HepG2 (cell line): Measurements from ENCODE around the gene LAPTM4A. TPM values are rescaled to one million over a fixed set of nuclear protein-coding genes. Genes with fewer than 3 reads are reported as not detected.

ENCODE experiments used
- ATAD3A ChIP-seq: sonication (generic); formaldehyde crosslinking; IDR thresholded peaks from 2 replicates; pipeline ENCODE4 v1.4.0; 2020; ENCODE audit warnings: missing genetic modification reagents
- GATAD1 ChIP-seq: IDR thresholded peaks from 2 replicates; pipeline ENCODE4 v1.6.1; 2016; ENCODE audit warnings: missing genetic modification reagents, missing compliant biosample characterization
- MAFG ChIP-seq: sonication (generic); formaldehyde crosslinking; IDR thresholded peaks from 2 replicates; pipeline ENCODE4 v1.5.1; 2020; ENCODE audit warnings: mild to moderate bottlenecking, missing genetic modification reagents
- MIXL1 ChIP-seq: IDR thresholded peaks from 2 replicates; pipeline ENCODE4 v1.6.1; 2016
- PCBP2 ChIP-seq: fragments of 200-400 bp; formaldehyde crosslinking; optimal IDR thresholded peaks from 2 replicates; pipeline ENCODE3; 2018; ENCODE audit warnings: low read length, low read depth; ENCODE audit not compliant: poor library complexity, severe bottlenecking
- PHF20 ChIP-seq: sonication (generic); formaldehyde crosslinking; IDR thresholded peaks from 2 replicates; pipeline ENCODE4 v1.5.0; 2020; ENCODE audit warnings: mild to moderate bottlenecking, missing genetic modification reagents
- PLRG1 ChIP-seq: fragments of 450-650 bp; conservative IDR thresholded peaks from 2 replicates; pipeline ENCODE4 v1.6.1; 2016
- SOX13 ChIP-seq, 3 experiments: fragments of 450-650 bp in 1 of 3; sonication (generic) in 1 of 3; formaldehyde crosslinking in 1 of 3; IDR thresholded peaks in 2 of 3; conservative IDR thresholded peaks in 1 of 3; 2 replicates each; pipeline versions ENCODE4 v1.5.0 to v1.6.1; 2016 to 2020; ENCODE audit warnings: antibody characterized with exemption in 1 of 3, mild to moderate bottlenecking in 1 of 3, missing compliant biosample characterization in 1 of 3, missing genetic modification reagents in 1 of 3, moderate library complexity in 1 of 3
- SUZ12 ChIP-seq: fragments of 150-350 bp; IDR thresholded peaks from 2 replicates; pipeline ENCODE4 v1.6.1; 2014; ENCODE audit warnings: low read depth, low read length
- ZNF136 ChIP-seq: sonication (generic); formaldehyde crosslinking; IDR thresholded peaks from 2 replicates; pipeline ENCODE4 v1.8.1; 2022; ENCODE audit warnings: low read depth, mild to moderate bottlenecking, moderate library complexity, missing genetic modification reagents
- ZNF234 ChIP-seq: sonication (generic); formaldehyde crosslinking; conservative IDR thresholded peaks from 2 replicates; pipeline ENCODE4 v1.5.1; 2020; ENCODE audit warnings: mild to moderate bottlenecking, missing genetic modification reagents
- ZNF326 ChIP-seq: sonication (generic); formaldehyde crosslinking; IDR thresholded peaks from 2 replicates; pipeline ENCODE4 v1.4.0; 2020; ENCODE audit warnings: missing genetic modification reagents, borderline replicate concordance
- ZNF709 ChIP-seq: sonication (generic); formaldehyde crosslinking; IDR thresholded peaks from 2 replicates; pipeline ENCODE4 v1.5.0; 2020; ENCODE audit warnings: mild to moderate bottlenecking, missing genetic modification reagents
- polyA plus RNA-seq, 8 experiments: library from polyadenylated mRNA; depleted of rRNA in 3 of 8; stranded (reverse) in 7 of 8; unstranded in 1 of 8; fragments of >200 nt; fragmentation: Illumina TruSeq in 4 of 8; extraction: Trizol in 4 of 8; gene quantifications; 2 replicates each; pipeline versions ENCODE4 v1.2.1 to v1.2.3, GENCODE V29; 2011 to 2016; ENCODE audit warnings: low read depth in 4 of 8, missing spikeins in 1 of 8, mixed read lengths in 1 of 8; ENCODE audit not compliant: insufficient read depth in 1 of 8
- total RNA-seq, 5 experiments: library from RNA; depleted of rRNA; stranded (reverse); fragments of >200 nt; fragmentation: Illumina TruSeq; extraction: Trizol; gene quantifications; 2 replicates each; pipeline ENCODE4 v1.2.3, GENCODE V29; 2016; ENCODE audit warnings: low read depth in 1 of 5
- TF ChIP-seq, protein P1 (sequence below): sonication (generic); formaldehyde crosslinking; IDR thresholded peaks from 2 replicates; pipeline ENCODE4 v1.5.0; 2020; ENCODE audit warnings: mild to moderate bottlenecking, missing genetic modification reagents, borderline replicate concordance
- TF ChIP-seq, protein P2 (sequence below): sonication (generic); formaldehyde crosslinking; IDR thresholded peaks from 2 replicates; pipeline ENCODE4 v1.4.0; 2020; ENCODE audit warnings: mild to moderate bottlenecking, missing genetic modification reagents, borderline replicate concordance
- TF ChIP-seq, protein P3 (sequence below): sonication (generic); formaldehyde crosslinking; IDR thresholded peaks from 2 replicates; pipeline ENCODE4 v1.4.0; 2020; ENCODE audit warnings: missing genetic modification reagents
- TF ChIP-seq, protein P4 (sequence below): IDR thresholded peaks from 2 replicates; pipeline ENCODE4 v1.6.1; 2012; ENCODE audit warnings: low read depth, low read length, improper control_type of control experiment

Gene LAPTM4A
- total and polyA plus RNA-seq, 2 of the 13 experiments (the other 11 are each of a cell fraction or from before 2014, with no cell fraction given): 116 to 558 TPM

DNA sequence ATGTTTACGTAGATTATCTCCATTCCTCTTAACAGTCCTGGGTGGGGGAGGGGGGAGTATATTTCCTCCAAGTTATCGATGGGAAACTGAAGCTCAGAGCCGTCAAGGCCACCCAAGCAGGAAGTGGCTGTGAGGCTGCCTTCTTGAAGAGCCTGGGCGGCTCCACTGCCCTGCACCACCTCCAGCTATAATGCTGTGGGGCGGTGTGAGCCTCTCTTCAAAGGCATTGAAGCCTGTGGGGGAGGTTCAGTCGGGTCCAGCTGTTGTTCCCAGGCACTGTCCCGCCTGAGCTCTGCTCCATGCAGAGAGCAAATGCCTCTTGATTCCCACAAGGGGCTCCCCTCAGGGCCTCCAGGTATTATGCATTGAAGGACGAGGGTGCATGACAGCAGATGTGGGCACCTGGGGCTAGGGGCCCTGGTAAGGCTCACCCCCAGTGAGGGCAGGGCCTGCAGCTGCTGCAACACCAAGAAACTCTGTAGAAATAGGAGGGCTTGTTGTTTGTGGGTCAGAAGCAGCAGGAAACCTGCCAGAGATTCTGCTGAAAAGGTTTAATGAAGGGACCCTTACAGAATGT is 29.5 kb upstream of the LAPTM4A start (continued):
- TF ChIP-seq, protein P1, sequence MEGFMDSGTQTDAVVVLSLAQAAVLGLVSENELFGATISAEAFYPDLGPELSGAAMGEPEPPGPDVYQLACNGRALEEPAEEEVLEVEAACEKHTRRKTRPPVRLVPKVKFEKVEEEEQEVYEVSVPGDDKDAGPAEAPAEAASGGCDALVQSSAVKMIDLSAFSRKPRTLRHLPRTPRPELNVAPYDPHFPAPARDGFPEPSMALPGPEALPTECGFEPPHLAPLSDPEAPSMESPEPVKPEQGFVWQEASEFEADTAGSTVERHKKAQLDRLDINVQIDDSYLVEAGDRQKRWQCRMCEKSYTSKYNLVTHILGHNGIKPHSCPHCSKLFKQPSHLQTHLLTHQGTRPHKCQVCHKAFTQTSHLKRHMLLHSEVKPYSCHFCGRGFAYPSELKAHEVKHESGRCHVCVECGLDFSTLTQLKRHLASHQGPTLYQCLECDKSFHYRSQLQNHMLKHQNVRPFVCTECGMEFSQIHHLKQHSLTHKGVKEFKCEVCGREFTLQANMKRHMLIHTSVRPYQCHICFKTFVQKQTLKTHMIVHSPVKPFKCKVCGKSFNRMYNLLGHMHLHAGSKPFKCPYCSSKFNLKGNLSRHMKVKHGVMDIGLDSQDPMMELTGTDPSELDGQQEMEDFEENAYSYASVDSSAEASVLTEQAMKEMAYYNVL (CRISPR knock-in tag): 0 out of 2 replicates have a peak, but pooled peaks have one; percentile 7
- TF ChIP-seq ATAD3A (CRISPR knock-in tag): no peak
- TF ChIP-seq, protein P2, sequence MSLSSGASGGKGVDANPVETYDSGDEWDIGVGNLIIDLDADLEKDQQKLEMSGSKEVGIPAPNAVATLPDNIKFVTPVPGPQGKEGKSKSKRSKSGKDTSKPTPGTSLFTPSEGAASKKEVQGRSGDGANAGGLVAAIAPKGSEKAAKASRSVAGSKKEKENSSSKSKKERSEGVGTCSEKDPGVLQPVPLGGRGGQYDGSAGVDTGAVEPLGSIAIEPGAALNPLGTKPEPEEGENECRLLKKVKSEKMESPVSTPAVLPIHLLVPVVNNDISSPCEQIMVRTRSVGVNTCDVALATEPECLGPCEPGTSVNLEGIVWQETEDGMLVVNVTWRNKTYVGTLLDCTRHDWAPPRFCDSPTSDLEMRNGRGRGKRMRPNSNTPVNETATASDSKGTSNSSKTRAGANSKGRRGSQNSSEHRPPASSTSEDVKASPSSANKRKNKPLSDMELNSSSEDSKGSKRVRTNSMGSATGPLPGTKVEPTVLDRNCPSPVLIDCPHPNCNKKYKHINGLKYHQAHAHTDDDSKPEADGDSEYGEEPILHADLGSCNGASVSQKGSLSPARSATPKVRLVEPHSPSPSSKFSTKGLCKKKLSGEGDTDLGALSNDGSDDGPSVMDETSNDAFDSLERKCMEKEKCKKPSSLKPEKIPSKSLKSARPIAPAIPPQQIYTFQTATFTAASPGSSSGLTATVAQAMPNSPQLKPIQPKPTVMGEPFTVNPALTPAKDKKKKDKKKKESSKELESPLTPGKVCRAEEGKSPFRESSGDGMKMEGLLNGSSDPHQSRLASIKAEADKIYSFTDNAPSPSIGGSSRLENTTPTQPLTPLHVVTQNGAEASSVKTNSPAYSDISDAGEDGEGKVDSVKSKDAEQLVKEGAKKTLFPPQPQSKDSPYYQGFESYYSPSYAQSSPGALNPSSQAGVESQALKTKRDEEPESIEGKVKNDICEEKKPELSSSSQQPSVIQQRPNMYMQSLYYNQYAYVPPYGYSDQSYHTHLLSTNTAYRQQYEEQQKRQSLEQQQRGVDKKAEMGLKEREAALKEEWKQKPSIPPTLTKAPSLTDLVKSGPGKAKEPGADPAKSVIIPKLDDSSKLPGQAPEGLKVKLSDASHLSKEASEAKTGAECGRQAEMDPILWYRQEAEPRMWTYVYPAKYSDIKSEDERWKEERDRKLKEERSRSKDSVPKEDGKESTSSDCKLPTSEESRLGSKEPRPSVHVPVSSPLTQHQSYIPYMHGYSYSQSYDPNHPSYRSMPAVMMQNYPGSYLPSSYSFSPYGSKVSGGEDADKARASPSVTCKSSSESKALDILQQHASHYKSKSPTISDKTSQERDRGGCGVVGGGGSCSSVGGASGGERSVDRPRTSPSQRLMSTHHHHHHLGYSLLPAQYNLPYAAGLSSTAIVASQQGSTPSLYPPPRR (CRISPR knock-in tag): no peak
- TF ChIP-seq ZNF709 (CRISPR knock-in tag): no peak
- TF ChIP-seq SUZ12: no peak
- no peak for TF ChIP-seq PLRG1
- no peak for TF ChIP-seq PHF20 (CRISPR knock-in tag)
- TF ChIP-seq, protein P3, sequence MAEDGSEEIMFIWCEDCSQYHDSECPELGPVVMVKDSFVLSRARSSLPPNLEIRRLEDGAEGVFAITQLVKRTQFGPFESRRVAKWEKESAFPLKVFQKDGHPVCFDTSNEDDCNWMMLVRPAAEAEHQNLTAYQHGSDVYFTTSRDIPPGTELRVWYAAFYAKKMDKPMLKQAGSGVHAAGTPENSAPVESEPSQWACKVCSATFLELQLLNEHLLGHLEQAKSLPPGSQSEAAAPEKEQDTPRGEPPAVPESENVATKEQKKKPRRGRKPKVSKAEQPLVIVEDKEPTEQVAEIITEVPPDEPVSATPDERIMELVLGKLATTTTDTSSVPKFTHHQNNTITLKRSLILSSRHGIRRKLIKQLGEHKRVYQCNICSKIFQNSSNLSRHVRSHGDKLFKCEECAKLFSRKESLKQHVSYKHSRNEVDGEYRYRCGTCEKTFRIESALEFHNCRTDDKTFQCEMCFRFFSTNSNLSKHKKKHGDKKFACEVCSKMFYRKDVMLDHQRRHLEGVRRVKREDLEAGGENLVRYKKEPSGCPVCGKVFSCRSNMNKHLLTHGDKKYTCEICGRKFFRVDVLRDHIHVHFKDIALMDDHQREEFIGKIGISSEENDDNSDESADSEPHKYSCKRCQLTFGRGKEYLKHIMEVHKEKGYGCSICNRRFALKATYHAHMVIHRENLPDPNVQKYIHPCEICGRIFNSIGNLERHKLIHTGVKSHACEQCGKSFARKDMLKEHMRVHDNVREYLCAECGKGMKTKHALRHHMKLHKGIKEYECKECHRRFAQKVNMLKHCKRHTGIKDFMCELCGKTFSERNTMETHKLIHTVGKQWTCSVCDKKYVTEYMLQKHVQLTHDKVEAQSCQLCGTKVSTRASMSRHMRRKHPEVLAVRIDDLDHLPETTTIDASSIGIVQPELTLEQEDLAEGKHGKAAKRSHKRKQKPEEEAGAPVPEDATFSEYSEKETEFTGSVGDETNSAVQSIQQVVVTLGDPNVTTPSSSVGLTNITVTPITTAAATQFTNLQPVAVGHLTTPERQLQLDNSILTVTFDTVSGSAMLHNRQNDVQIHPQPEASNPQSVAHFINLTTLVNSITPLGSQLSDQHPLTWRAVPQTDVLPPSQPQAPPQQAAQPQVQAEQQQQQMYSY (CRISPR knock-in tag): no peak
- no peak for TF ChIP-seq GATAD1 (CRISPR knock-in tag)
- no peak for TF ChIP-seq ZNF326 (CRISPR knock-in tag)
- TF ChIP-seq MIXL1 (CRISPR knock-in tag): no peak
- TF ChIP-seq SOX13 (IDR thresholded peaks at IDR 0.05): no peak
- TF ChIP-seq SOX13 (CRISPR knock-in tag; conservative IDR thresholded peaks at IDR 0.05 in 1 of 2, IDR thresholded peaks at IDR 0.05 in 1 of 2): no peak
- TF ChIP-seq ZNF234 (CRISPR knock-in tag): no peak
- no peak for TF ChIP-seq ZNF136 (CRISPR knock-in tag)
- TF ChIP-seq MAFG (CRISPR knock-in tag): no peak
- TF ChIP-seq, protein P4, sequence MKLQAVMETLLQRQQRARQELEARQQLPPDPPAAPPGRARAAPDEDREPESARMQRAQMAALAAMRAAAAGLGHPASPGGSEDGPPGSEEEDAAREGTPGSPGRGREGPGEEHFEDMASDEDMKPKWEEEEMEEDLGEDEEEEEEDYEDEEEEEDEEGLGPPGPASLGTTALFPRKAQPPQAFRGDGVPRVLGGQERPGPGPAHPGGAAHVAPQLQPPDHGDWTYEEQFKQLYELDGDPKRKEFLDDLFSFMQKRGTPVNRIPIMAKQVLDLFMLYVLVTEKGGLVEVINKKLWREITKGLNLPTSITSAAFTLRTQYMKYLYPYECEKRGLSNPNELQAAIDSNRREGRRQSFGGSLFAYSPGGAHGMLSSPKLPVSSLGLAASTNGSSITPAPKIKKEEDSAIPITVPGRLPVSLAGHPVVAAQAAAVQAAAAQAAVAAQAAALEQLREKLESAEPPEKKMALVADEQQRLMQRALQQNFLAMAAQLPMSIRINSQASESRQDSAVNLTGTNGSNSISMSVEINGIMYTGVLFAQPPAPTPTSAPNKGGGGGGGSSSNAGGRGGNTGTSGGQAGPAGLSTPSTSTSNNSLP: no peak
- no peak for TF ChIP-seq PCBP2
- TF ChIP-seq, all 625 proteins: peak for 43
